ENCODE measurements around the gene TMEM92.

The TMEM92 gene

GRCh38 chr17:50274142-50274896 lies at the start of gene TMEM92:
Gene TMEM92, plus strand, starts transcription at chr17:50274466. Its CDS starts 36 bp downstream, at chr17:50274502.
- CTCF ChIA-PET, result interaction anchor here (0.8 to 5.1 kb wide), 22 partner anchors 8 to 180 kb away, joined by 3 to 128 read pairs (median 4); partner anchors contain the start of genes COL1A1, PDK2, SAMD14 and SGCA
- no peak for DNase-seq (ENCODE audit: extremely low spot score)
- POLR2A ChIA-PET, result interaction anchor here (0.6 kb wide), 1 partner anchor 1804 kb away, joined by 7 read pairs; no protein-coding TSS in a partner anchor
- TF ChIP-seq CTCF (IDR thresholded peaks at IDR 0.05; ENCODE audit: control extremely low read depth, extremely low read depth, low read depth, missing control alignments), result no peak

GRCh38 chr17:50225701-50226240 lies 48.5 kb upstream of the TMEM92 start:
- no peak for DNase-seq (ENCODE audit: extremely low spot score)
- ChIA-PET CTCF (interaction anchor here (1.0 to 1.4 kb wide), 3 partner anchors 12 to 47 kb away, joined by 3 to 4 read pairs (median 3); partner anchors contain the start of gene COL1A1), POLR2A (no interaction called here)
- no peak for TF ChIP-seq CTCF (IDR thresholded peaks at IDR 0.05; ENCODE audit: control extremely low read depth, extremely low read depth, low read depth, missing control alignments)

- CTCF ChIA-PET, result no interaction called here
- DNase-seq (ENCODE audit: extremely low spot score), result no peak
- TF ChIP-seq CTCF (IDR thresholded peaks at IDR 0.05; ENCODE audit: control extremely low read depth, extremely low read depth, low read depth, missing control alignments), result no peak
- POLR2A ChIA-PET, result no interaction called here
These were observed 39.7 kb upstream of the TMEM92 start for GRCh38 chr17:50234581-50234980.

GRCh38 chr17:50237901-50238300 lies 36.4 kb upstream of the TMEM92 start:
- no peak for TF ChIP-seq CTCF (IDR thresholded peaks at IDR 0.05; ENCODE audit: control extremely low read depth, extremely low read depth, low read depth, missing control alignments)
- ChIA-PET CTCF (interaction anchor here (0.8 to 1.3 kb wide), 2 partner anchors 12 to 22 kb away, joined by 3 read pairs; no protein-coding TSS in a partner anchor), POLR2A (no interaction called here)
- no peak for DNase-seq (ENCODE audit: extremely low spot score)

GRCh38 chr17:50238601-50239280 lies 35.5 kb upstream of the TMEM92 start:
- DNase-seq (ENCODE audit: extremely low spot score), result no peak
- CTCF ChIA-PET, result interaction anchor here (1.0 to 1.4 kb wide), 4 partner anchors 10 to 38 kb away, joined by 3 to 5 read pairs (median 3); partner anchors contain the start of gene COL1A1
- no peak for TF ChIP-seq CTCF (IDR thresholded peaks at IDR 0.05; ENCODE audit: control extremely low read depth, extremely low read depth, low read depth, missing control alignments)
- POLR2A ChIA-PET, result no interaction called here

- CTCF ChIA-PET, result interaction anchor here (1.0 to 1.4 kb wide), 3 partner anchors 9 to 25 kb away, joined by 3 to 4 read pairs (median 3); no protein-coding TSS in a partner anchor
- no peak for TF ChIP-seq CTCF (IDR thresholded peaks at IDR 0.05; ENCODE audit: control extremely low read depth, extremely low read depth, low read depth, missing control alignments)
- no peak for DNase-seq (ENCODE audit: extremely low spot score)
- POLR2A ChIA-PET, result no interaction called here
These were observed 34.3 kb upstream of the TMEM92 start for GRCh38 chr17:50239937-50240336.
